OCI-LY1 (cell line): ENCODE data around the gene DTNBP1.

Source experiments
- H2AFZ ChIP-seq: fragments of 200-600 bp; sonication (generic), shearing (Covaris generic); 2 replicates; pipeline ENCODE4 v1.6.0; 2014; ENCODE audit warnings: antibody characterized with exemption, mild to moderate bottlenecking, low read length
- H3F3A ChIP-seq: fragments of 200-600 bp; sonication (generic), shearing (Covaris generic); 2 replicates; pipeline ENCODE4 v1.6.0; 2014; ENCODE audit warnings: mild to moderate bottlenecking, antibody characterized with exemption, low read length, moderate library complexity; ENCODE audit not compliant: insufficient read depth
- H3K27ac ChIP-seq: fragments of 200-600 bp; sonication (generic); 2 replicates; pipeline ENCODE4 v1.5.1; 2014; ENCODE audit warnings: low read length, mixed run types, mild to moderate bottlenecking, low read depth; ENCODE audit not compliant: poor library complexity, severe bottlenecking
- H3K27me3 ChIP-seq: fragments of 200-600 bp; sonication (generic); 2 replicates; pipeline ENCODE4 v1.6.0; 2014; ENCODE audit warnings: antibody characterized with exemption, mild to moderate bottlenecking, low read length, moderate library complexity; ENCODE audit not compliant: insufficient read depth
- H3K36me3 ChIP-seq: fragments of 200-600 bp; sonication (generic); 2 replicates; pipeline ENCODE4 v1.6.1; 2014; ENCODE audit warnings: mild to moderate bottlenecking, antibody characterized with exemption, low read length, moderate library complexity, mixed read lengths; ENCODE audit not compliant: insufficient read depth
- H3K4me1 ChIP-seq: fragments of 200-600 bp; sonication (generic); 2 replicates; pipeline ENCODE4 v1.5.1; 2014; ENCODE audit warnings: mild to moderate bottlenecking, low read length, moderate library complexity; ENCODE audit not compliant: insufficient read depth, severe bottlenecking
- H3K4me2 ChIP-seq: fragments of 200-600 bp; sonication (generic), shearing (Covaris generic); 2 replicates; pipeline ENCODE4 v1.6.1; 2014; ENCODE audit warnings: low read length
- H3K4me3 ChIP-seq: fragments of 200-600 bp; sonication (generic); 2 replicates; pipeline ENCODE4 v1.5.1; 2014; ENCODE audit warnings: low read length, low read depth, mild to moderate bottlenecking, mixed read lengths; ENCODE audit not compliant: poor library complexity, severe bottlenecking
- H3K79me2 ChIP-seq: fragments of 200-600 bp; shearing (Covaris generic); 2 replicates; pipeline ENCODE4 v1.6.1; 2016; ENCODE audit warnings: mixed run types, low read length, mixed read lengths; ENCODE audit not compliant: insufficient read depth
- H3K9ac ChIP-seq: fragments of 200-600 bp; sonication (generic), shearing (Covaris generic); 2 replicates; pipeline ENCODE4 v1.6.1; 2014; ENCODE audit warnings: mild to moderate bottlenecking, low read length, mixed read lengths
- H3K9me2 ChIP-seq: fragments of 200-600 bp; sonication (generic), shearing (Covaris generic); 2 replicates; pipeline ENCODE4 v1.6.1; 2014; ENCODE audit warnings: low read depth, mild to moderate bottlenecking, low read length, mixed read lengths
- H3K9me3 ChIP-seq: fragments of 200-600 bp; shearing (Covaris generic); 2 replicates; pipeline ENCODE4 v1.6.1; 2014; ENCODE audit warnings: low read length, mixed read lengths
- H4K20me1 ChIP-seq: fragments of 200-600 bp; sonication (generic), shearing (Covaris generic); 2 replicates; pipeline ENCODE4 v1.6.0; 2016; ENCODE audit warnings: mild to moderate bottlenecking, low read length; ENCODE audit not compliant: insufficient read depth
- EZH2 ChIP-seq: fragments of 200-600 bp; sonication (generic), shearing (Covaris generic); IDR thresholded peaks from 2 replicates; pipeline ENCODE4 v1.8.0; 2017; ENCODE audit warnings: borderline replicate concordance, mixed run types, mild to moderate bottlenecking, antibody characterized with exemption, low read length, moderate library complexity, mixed read lengths
- TF ChIP-seq, protein P1 (sequence below): fragments of 200-600 bp; sonication (generic), shearing (Covaris generic); IDR thresholded peaks from 2 replicates; pipeline ENCODE4 v1.5.1; 2017; ENCODE audit warnings: mild to moderate bottlenecking, antibody characterized with exemption, low read length, moderate library complexity, mixed read lengths

Gene DTNBP1

DNA sequence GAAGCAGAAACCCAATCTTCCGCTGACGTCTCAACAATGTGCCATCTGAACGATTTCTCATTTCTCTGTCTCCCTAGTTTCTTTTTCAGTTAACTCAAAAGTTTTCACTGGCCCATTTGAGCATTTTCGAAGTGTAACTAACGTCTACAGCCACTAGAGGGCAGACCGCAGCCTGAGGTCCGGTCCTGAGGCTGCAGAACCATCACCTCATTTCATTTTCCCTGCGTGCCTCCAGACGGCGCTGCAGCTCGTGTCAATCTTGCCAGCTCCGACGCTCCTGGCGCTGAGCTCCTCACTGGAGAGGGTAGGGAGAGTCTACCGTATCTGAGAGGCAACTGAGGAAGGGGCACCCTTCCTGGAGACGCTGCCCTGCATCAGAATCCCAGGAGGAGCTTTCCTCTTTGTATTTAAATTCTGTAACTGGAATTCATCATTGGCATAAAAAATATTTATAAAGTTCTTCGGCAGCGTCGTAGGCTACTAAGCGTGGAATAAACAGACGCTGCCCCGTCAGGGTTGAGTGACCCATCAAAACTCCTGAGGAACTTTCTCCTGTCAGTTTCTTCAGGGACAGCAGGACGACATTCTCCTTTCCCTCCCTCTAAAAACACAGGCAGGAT lies 28.5 kb upstream of the DTNBP1 start:
- H3K27ac ChIP-seq, result no peak overlapping the region
- H2AFZ ChIP-seq, result peak overlapping the region; percentile 27; the same call in 1 of the 2 replicates
- no peaks in the 10 kb centered on the region for H3K36me3 ChIP-seq
- no peaks in the 10 kb centered on the region for H3F3A ChIP-seq
- no peaks in the 10 kb centered on the region for H3K9me2 ChIP-seq
- H3K79me2 ChIP-seq, result no peaks in the 10 kb centered on the region
- peaks cover 21% of the 10 kb centered on the region for H3K4me1 ChIP-seq
- H3K9ac ChIP-seq, result peak overlapping the region; percentile 38; the same call in 1 of the 2 replicates
- no peaks in the 10 kb centered on the region for H3K27me3 ChIP-seq
- no peaks in the 10 kb centered on the region for H4K20me1 ChIP-seq
- peak overlapping the region; percentile 41 for H3K4me3 ChIP-seq
- H3K9me3 ChIP-seq, result no peaks in the 10 kb centered on the region
- peak overlapping the region; percentile 65 for H3K4me2 ChIP-seq
- TF ChIP-seq, protein P1, sequence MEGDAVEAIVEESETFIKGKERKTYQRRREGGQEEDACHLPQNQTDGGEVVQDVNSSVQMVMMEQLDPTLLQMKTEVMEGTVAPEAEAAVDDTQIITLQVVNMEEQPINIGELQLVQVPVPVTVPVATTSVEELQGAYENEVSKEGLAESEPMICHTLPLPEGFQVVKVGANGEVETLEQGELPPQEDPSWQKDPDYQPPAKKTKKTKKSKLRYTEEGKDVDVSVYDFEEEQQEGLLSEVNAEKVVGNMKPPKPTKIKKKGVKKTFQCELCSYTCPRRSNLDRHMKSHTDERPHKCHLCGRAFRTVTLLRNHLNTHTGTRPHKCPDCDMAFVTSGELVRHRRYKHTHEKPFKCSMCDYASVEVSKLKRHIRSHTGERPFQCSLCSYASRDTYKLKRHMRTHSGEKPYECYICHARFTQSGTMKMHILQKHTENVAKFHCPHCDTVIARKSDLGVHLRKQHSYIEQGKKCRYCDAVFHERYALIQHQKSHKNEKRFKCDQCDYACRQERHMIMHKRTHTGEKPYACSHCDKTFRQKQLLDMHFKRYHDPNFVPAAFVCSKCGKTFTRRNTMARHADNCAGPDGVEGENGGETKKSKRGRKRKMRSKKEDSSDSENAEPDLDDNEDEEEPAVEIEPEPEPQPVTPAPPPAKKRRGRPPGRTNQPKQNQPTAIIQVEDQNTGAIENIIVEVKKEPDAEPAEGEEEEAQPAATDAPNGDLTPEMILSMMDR, result peak; percentile 99
- TF ChIP-seq EZH2, result no peak

DNA sequence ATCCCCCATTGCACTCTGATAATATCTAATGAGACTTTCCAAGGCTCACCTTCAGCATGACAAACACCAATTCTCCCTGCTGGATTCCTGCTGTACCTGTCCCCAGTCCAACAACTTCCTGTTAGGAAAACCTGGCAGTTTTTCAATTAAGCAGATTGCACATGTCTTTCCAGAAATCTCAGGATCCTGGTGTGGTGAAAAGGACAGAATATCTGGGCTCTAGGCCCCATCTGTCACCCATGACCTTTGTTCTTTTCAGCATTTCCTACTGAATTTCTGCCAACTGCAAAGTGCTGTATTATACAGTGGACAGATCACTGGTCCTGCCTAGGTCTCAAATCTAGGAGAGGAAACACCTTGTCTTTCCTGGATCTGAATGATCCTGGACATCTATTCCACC lies 27.7 kb upstream of the DTNBP1 start:
- no peak for TF ChIP-seq EZH2
- TF ChIP-seq, protein P1, result no peak
- Histone ChIP-seq H3F3A (no peaks in the 10 kb centered on the region), H3K4me2 (peak overlapping the region; percentile 65; the same call in 1 of the 2 replicates), H3K4me3 (no peak overlapping the region), H3K27me3 (no peaks in the 10 kb centered on the region), H3K9me2 (no peaks in the 10 kb centered on the region), H3K36me3 (no peaks in the 10 kb centered on the region), H3K9me3 (no peaks in the 10 kb centered on the region), H3K4me1 (peaks cover 21% of the 10 kb centered on the region), H2AFZ (peak overlapping the region; percentile 27; the same call in 1 of the 2 replicates), H3K27ac (no peak overlapping the region), H3K9ac (peak overlapping the region; percentile 38; the same call in 1 of the 2 replicates), H3K79me2 (no peaks in the 10 kb centered on the region), H4K20me1 (no peaks in the 10 kb centered on the region)

DNA sequence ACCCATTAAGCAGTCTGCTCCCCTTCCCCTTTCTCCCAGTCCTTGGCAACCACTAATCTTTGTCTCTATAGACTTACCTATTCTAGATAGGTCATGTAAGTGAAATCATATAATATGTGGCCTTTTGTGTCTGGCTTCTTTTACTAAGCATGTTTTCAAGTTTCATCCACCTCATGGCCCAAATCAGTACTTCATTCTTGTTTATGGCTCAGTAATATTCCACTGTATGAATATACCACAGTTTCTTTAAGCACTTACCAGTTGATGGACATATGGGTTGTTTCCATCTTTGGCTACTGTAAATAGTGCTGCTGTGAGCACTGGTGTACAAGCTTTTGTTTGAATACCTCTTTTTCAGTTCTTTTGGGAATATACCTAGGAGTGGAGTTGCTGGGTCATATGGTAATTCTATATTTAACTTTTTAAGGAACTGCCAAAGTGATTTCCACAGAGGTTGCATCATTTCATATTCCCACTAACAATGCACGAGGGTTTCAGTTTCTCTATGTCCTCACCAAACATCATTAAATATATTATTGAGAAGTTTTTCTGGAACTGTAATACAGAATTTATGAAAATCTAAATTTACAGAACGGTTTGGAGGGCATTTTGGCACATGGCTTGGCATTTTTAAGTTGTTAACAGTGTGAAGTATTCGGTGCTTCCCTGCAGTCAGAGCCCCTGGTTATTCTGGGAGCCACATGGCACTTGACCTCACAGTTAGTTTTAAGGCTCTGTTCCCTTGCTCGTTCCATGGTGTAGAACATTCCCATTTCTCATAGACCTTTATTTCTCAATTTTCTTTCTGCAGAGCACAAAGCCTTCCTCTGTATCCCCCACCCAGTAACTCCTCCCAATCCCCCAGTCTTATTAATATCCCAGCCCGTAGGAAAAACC lies 27.0 kb upstream of the DTNBP1 start:
- TF ChIP-seq, protein P1, result no peak
- no peak for TF ChIP-seq EZH2
- no peaks in the 10 kb centered on the region for H4K20me1 ChIP-seq
- H3K9ac ChIP-seq, result no peak overlapping the region
- no peaks in the 10 kb centered on the region for H3K9me3 ChIP-seq
- no peak overlapping the region for H3K4me2 ChIP-seq
- H3F3A ChIP-seq, result no peaks in the 10 kb centered on the region
- no peaks in the 10 kb centered on the region for H3K27me3 ChIP-seq
- no peaks in the 10 kb centered on the region for H3K79me2 ChIP-seq
- H3K4me1 ChIP-seq, result peaks cover 21% of the 10 kb centered on the region
- H3K9me2 ChIP-seq, result no peaks in the 10 kb centered on the region
- H2AFZ ChIP-seq, result no peak overlapping the region
- H3K36me3 ChIP-seq, result no peaks in the 10 kb centered on the region
- H3K27ac ChIP-seq, result no peak overlapping the region
- no peak overlapping the region for H3K4me3 ChIP-seq
